Sigmoid colon (tissue), 7 donors: ENCODE results near the gene CLTC. TPM values are rescaled to one million over a fixed set of nuclear protein-coding genes. Genes with fewer than 3 reads are reported as not detected.

ENCODE experiments used
- DNase-seq: peaks from one replicate; pipeline ENCODE4 v3.0.0-alpha.2; 2019
- H3K27ac ChIP-seq, 4 donors: fragments of 200-600 bp; sonication (generic); one replicate each; pipeline ENCODE4 v1.5.1; 2016 to 2019; ENCODE audit warnings: mild to moderate bottlenecking in 1 of 4
- H3K27me3 ChIP-seq, 3 donors: fragments of 200-600 bp; sonication (generic); one replicate each; pipeline ENCODE4 v1.5.1; 2019; ENCODE audit warnings: mild to moderate bottlenecking in 1 of 3
- H3K36me3 ChIP-seq, 4 donors: fragments of 200-600 bp; sonication (generic); one replicate each; pipeline ENCODE4 v1.5.1; 2016 to 2019
- H3K4me1 ChIP-seq, 4 donors: fragments of 200-600 bp; sonication (generic); one replicate each; pipeline ENCODE4 v1.5.1; 2017 to 2019
- H3K4me3 ChIP-seq, 4 donors: fragments of 200-600 bp; sonication (generic); one replicate each; pipeline ENCODE4 v1.5.1; 2017 to 2019; ENCODE audit warnings: mild to moderate bottlenecking in 2 of 4, moderate library complexity in 1 of 4
- H3K9me3 ChIP-seq, 4 donors: fragments of 200-600 bp in 3 of 4; sonication (generic) in 3 of 4; one replicate each; pipeline versions ENCODE4 v1.5.1 to v1.6.1; 2013 to 2019
- CTCF ChIP-seq, 4 experiments: fragments of 450-650 bp in 3 of 4; fragments of 200-600 bp in 1 of 4; IDR thresholded peaks; one replicate each; pipeline ENCODE4 v1.5.1; 2016 to 2019; ENCODE audit warnings: antibody characterized with exemption in 4 of 4, mild to moderate bottlenecking in 3 of 4, moderate library complexity in 2 of 4
- EP300 ChIP-seq, 4 donors: sonication (generic); formaldehyde crosslinking; IDR thresholded peaks; one replicate each; pipeline ENCODE4 v1.6.1; 2017; ENCODE audit warnings: antibody characterized with exemption in 4 of 4
- POLR2A ChIP-seq, 2 donors: fragments of 450-650 bp; IDR thresholded peaks; one replicate each; pipeline ENCODE4 v1.6.1; 2016; ENCODE audit warnings: antibody characterized with exemption in 2 of 2, mild to moderate bottlenecking in 2 of 2, moderate library complexity in 2 of 2
- POLR2AphosphoS5 ChIP-seq, 4 donors: sonication (generic); formaldehyde crosslinking; IDR thresholded peaks; one replicate each; pipeline ENCODE4 v1.6.1; 2017; ENCODE audit warnings: antibody characterized with exemption in 4 of 4
- WGBS, 2 donors: extraction: QIAGEN DNeasy Blood & Tissue Kit; methylation state at CpG; one replicate each; pipeline ENCODE4 v1.1.7; 2013; 5-methylcytosine and 5-hydroxymethylcytosine counted together
- intact Hi-C: fragments of 100-400 bp; cut with DNase I; formaldehyde crosslinking; loops from one replicate; pipeline ENCODE4 v1.15.1; 2023
- polyA plus RNA-seq, 3 donors: library from polyadenylated mRNA; stranded (reverse); fragments of 200-250 nt; gene quantifications; one replicate each; pipeline ENCODE4 v1.2.3, GENCODE V29; 2013
- total RNA-seq, 4 donors: library from RNA; depleted of rRNA; stranded (reverse); fragments of >200 nt; gene quantifications; one replicate each; pipeline ENCODE4 v1.1.0, GENCODE V29; 2016
- donor health status: healthy with polysubstance abuse.
- donor health status: Bipolar disorder and iron deficiency.
- donor health status: healthy.

The CLTC gene
- total and polyA plus RNA-seq, 7 donors, result 87.1 to 236 (median 206) TPM

GRCh38 chr17:59714255-59714654, 94.6 kb downstream of the CLTC start:
- WGBS, 2 donors, result 93% methylated on average over 2 of the region's 2 CpGs
- Histone ChIP-seq H3K36me3 (no peaks in the 10 kb centered on the region), H3K27me3 (no peaks in the 10 kb centered on the region), H3K27ac (no peak overlapping the region), H3K9me3 (no peaks in the 10 kb centered on the region), H3K4me1 (peaks cover 0 to 30% (median 19%) of the 10 kb centered on the region in 4 donors), H3K4me3 (no peak overlapping the region)
- intact Hi-C loops, result no loop called here
- TF ChIP-seq EP300 (IDR thresholded peaks at IDR 0.05) (no peak), POLR2AphosphoS5 (IDR thresholded peaks at IDR 0.05) (no peak), CTCF (IDR thresholded peaks at IDR 0.05) (no peak), POLR2A (IDR thresholded peaks at IDR 0.05) (no peak)
- DNase-seq, result no peak

DNA sequence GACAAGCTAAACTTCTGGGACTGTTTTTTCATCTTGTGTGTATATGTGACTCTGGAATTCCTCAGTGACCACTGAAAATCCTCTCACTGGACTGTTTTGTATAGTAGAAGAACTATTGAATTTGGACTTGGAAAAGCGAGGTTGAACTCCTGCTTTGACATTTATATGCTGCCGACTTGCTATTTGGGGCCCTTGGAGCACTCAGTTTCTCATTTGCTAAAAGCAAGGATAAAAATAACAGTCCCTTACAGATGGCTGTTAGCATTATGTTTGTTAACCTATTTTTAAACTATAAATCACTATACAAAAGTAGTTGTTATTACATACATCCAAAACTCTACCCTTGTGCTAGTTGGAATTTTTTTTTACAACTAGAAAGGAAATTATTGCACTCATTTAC, 96.7 kb downstream of the CLTC start:
- WGBS, 2 donors, result 87 to 92% methylated on average over 2 of the region's 2 CpGs
- no peak for DNase-seq
- Histone ChIP-seq H3K27me3 (no peaks in the 10 kb centered on the region), H3K36me3 (no peaks in the 10 kb centered on the region), H3K4me3 (no peak overlapping the region), H3K4me1 (peaks cover 0 to 18% (median 17%) of the 10 kb centered on the region in 4 donors), H3K9me3 (no peaks in the 10 kb centered on the region), H3K27ac (peak overlapping the region; percentile 29 to 75 (median 72))
- intact Hi-C loops, result no loop called here
- no peak for TF ChIP-seq POLR2AphosphoS5 (IDR thresholded peaks at IDR 0.05)
- no peak for TF ChIP-seq CTCF (IDR thresholded peaks at IDR 0.05)
- TF ChIP-seq POLR2A (IDR thresholded peaks at IDR 0.05), result no peak
- TF ChIP-seq EP300 (IDR thresholded peaks at IDR 0.05), result no peak

DNA sequence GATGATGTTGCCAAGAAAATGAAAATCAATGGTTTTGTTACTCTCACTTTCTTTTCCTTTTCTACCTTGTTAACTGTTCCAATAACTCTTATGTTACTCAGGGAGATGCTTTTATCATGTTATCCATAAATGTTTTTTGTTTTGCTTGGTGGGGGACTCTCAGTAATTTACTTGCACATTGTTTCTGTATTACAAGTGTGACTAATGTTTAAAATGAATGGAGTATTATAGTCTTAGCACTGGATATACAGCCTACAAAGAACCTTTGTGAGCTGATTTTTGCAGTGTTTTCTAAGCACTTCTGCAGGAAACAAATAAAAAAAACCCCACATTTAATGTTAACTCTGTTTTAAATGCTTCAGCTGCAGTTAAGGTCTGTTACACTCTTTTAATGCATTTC, 99.8 kb downstream of the CLTC start:
- no peaks in the 10 kb centered on the region for H3K27me3 ChIP-seq
- H3K9me3 ChIP-seq, result no peaks in the 10 kb centered on the region
- H3K27ac ChIP-seq, result peak overlapping the region in 2 of 4 donors; percentile 16 to 34
- intact Hi-C loops, result no loop called here
- H3K4me3 ChIP-seq, result no peak overlapping the region
- H3K36me3 ChIP-seq, result no peaks in the 10 kb centered on the region
- TF ChIP-seq CTCF (IDR thresholded peaks at IDR 0.05) (no peak), POLR2AphosphoS5 (IDR thresholded peaks at IDR 0.05) (no peak), POLR2A (IDR thresholded peaks at IDR 0.05) (no peak), EP300 (IDR thresholded peaks at IDR 0.05) (no peak)
- no peak for DNase-seq
- peaks cover 0 to 26% (median 19%) of the 10 kb centered on the region in 4 donors for H3K4me1 ChIP-seq

DNA sequence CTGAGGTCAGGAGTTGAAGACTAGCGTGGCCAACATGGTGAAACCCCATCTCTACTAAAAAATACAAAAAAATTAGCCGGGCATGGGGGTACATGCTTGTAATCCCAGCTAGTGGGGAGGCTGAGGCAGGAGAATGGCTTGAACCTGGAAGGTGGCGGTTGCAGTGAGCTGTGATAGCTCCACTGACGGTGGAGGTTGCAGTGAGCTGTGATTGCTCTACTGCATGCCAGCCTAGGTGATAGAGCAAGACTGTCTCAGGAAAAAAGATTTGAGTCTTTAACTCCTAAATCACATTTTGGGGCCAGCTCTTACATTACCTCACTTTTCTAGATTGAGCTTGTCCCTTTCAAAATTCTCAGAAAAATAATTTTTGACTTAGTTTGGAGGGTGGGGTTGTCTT, 102.9 kb downstream of the CLTC start:
- WGBS, 2 donors, result 85 to 94% methylated on average over 4 of the region's 4 CpGs
- Histone ChIP-seq H3K4me1 (peaks cover 0 to 16% (median 12%) of the 10 kb centered on the region in 4 donors), H3K36me3 (no peaks in the 10 kb centered on the region), H3K27ac (no peak overlapping the region), H3K4me3 (no peak overlapping the region), H3K27me3 (no peaks in the 10 kb centered on the region), H3K9me3 (no peaks in the 10 kb centered on the region)
- TF ChIP-seq EP300 (IDR thresholded peaks at IDR 0.05), result no peak
- TF ChIP-seq POLR2AphosphoS5 (IDR thresholded peaks at IDR 0.05), result no peak
- no peak for TF ChIP-seq CTCF (IDR thresholded peaks at IDR 0.05)
- no peak for TF ChIP-seq POLR2A (IDR thresholded peaks at IDR 0.05)
- DNase-seq, result no peak
- intact Hi-C loops, result no loop called here

- Histone ChIP-seq H3K27ac (peak overlapping the region in 2 of 4 donors; percentile 15 to 51), H3K4me1 (peaks cover 0 to 15% (median 12%) of the 10 kb centered on the region in 4 donors), H3K27me3 (no peaks in the 10 kb centered on the region), H3K9me3 (no peaks in the 10 kb centered on the region), H3K4me3 (no peak overlapping the region), H3K36me3 (no peaks in the 10 kb centered on the region)
- 14 to 59% methylated on average over 1 of the region's 1 CpG for WGBS, 2 donors
- no peak for TF ChIP-seq POLR2A (IDR thresholded peaks at IDR 0.05)
- no peak for TF ChIP-seq EP300 (IDR thresholded peaks at IDR 0.05)
- no peak for TF ChIP-seq POLR2AphosphoS5 (IDR thresholded peaks at IDR 0.05)
- no peak for TF ChIP-seq CTCF (IDR thresholded peaks at IDR 0.05)
- DNase-seq, result no peak
- intact Hi-C loops, result no loop called here
These were observed 103.3 kb downstream of the CLTC start for GRCh38 chr17:59723041-59723440.
